OCI-LY1 (cell line): ENCODE measurements around the gene NTHL1.

ENCODE experiments used
- CTCF ChIP-seq: fragments of 200-600 bp; sonication (generic), shearing (Covaris generic); IDR thresholded peaks from 2 replicates; pipeline ENCODE4 v1.5.1; 2017; ENCODE audit warnings: mild to moderate bottlenecking, antibody characterized with exemption, low read length, moderate library complexity, mixed read lengths
- EZH2 ChIP-seq: fragments of 200-600 bp; sonication (generic), shearing (Covaris generic); IDR thresholded peaks from 2 replicates; pipeline ENCODE4 v1.8.0; 2017; ENCODE audit warnings: borderline replicate concordance, mixed run types, mild to moderate bottlenecking, antibody characterized with exemption, low read length, moderate library complexity, mixed read lengths

- TF ChIP-seq EZH2 (no peak), CTCF (no peak)
These were observed 54.8 kb downstream of the NTHL1 start for GRCh38 chr16:1992704-1993317.
